IPS-18a (cell line): Measurements from ENCODE around the gene ELMO1.

Source experiments
- H3K27ac ChIP-seq: one replicate; pipeline ENCODE4 v1.5.1; 2013; ENCODE audit warnings: low read length
- H3K27me3 ChIP-seq: one replicate; pipeline ENCODE4 v1.6.1; 2013; ENCODE audit warnings: mild to moderate bottlenecking, low read length; ENCODE audit not compliant: control insufficient read depth, insufficient read depth
- H3K36me3 ChIP-seq: one replicate; pipeline ENCODE4 v1.6.1; 2013; ENCODE audit warnings: low read depth, low read length; ENCODE audit not compliant: control insufficient read depth
- H3K4me1 ChIP-seq: one replicate; pipeline ENCODE4 v1.6.1; 2013; ENCODE audit warnings: low read depth, low read length; ENCODE audit not compliant: control insufficient read depth
- H3K4me3 ChIP-seq: one replicate; pipeline ENCODE4 v1.5.1; 2013; ENCODE audit warnings: low read length
- H3K9ac ChIP-seq: one replicate; pipeline ENCODE4 v1.6.1; 2013; ENCODE audit warnings: mild to moderate bottlenecking, low read length, moderate library complexity
- H3K9me3 ChIP-seq: one replicate; pipeline ENCODE4 v1.6.1; 2013; ENCODE audit warnings: low read depth, low read length; ENCODE audit not compliant: control insufficient read depth

The ELMO1 gene

GRCh38 chr7:36827726-36828703, 620.6 kb downstream of the ELMO1 start:
- Histone ChIP-seq H3K36me3 (no peaks in the 10 kb centered on the region), H3K9ac (no peak overlapping the region), H3K27ac (no peak overlapping the region), H3K4me3 (no peak overlapping the region), H3K27me3 (no peaks in the 10 kb centered on the region), H3K4me1 (no peaks in the 10 kb centered on the region), H3K9me3 (no peaks in the 10 kb centered on the region)

GRCh38 chr7:36825501-36825900, 623.2 kb downstream of the ELMO1 start:
- no peak overlapping the region for H3K4me3 ChIP-seq
- H3K9me3 ChIP-seq: no peaks in the 10 kb centered on the region
- H3K27ac ChIP-seq: no peak overlapping the region
- no peaks in the 10 kb centered on the region for H3K4me1 ChIP-seq
- H3K36me3 ChIP-seq: no peaks in the 10 kb centered on the region
- H3K9ac ChIP-seq: no peak overlapping the region
- H3K27me3 ChIP-seq: no peaks in the 10 kb centered on the region

- no peaks in the 10 kb centered on the region for H3K9me3 ChIP-seq
- H3K4me3 ChIP-seq: no peak overlapping the region
- H3K27me3 ChIP-seq: no peaks in the 10 kb centered on the region
These were observed 625.3 kb downstream of the ELMO1 start for GRCh38 chr7:36823353-36823752.

GRCh38 chr7:36821617-36822016, 627.0 kb downstream of the ELMO1 start:
- Histone ChIP-seq H3K27ac (no peak overlapping the region), H3K9ac (no peak overlapping the region), H3K27me3 (no peaks in the 10 kb centered on the region), H3K4me1 (no peaks in the 10 kb centered on the region), H3K36me3 (no peaks in the 10 kb centered on the region), H3K4me3 (no peak overlapping the region), H3K9me3 (no peaks in the 10 kb centered on the region)

More at GRCh38 chr7:36823353-36823752, 625.3 kb downstream of the ELMO1 start:
- Histone ChIP-seq H3K27ac (no peak overlapping the region), H3K9ac (no peak overlapping the region), H3K36me3 (no peaks in the 10 kb centered on the region), H3K4me1 (no peaks in the 10 kb centered on the region)

GRCh38 chr7:36820527-36821170, 628.0 kb downstream of the ELMO1 start:
- Histone ChIP-seq H3K4me3 (no peak overlapping the region), H3K9me3 (no peaks in the 10 kb centered on the region), H3K9ac (no peak overlapping the region), H3K36me3 (no peaks in the 10 kb centered on the region), H3K27ac (no peak overlapping the region), H3K4me1 (no peaks in the 10 kb centered on the region), H3K27me3 (no peaks in the 10 kb centered on the region)

- no peak overlapping the region for H3K9ac ChIP-seq
- no peak overlapping the region for H3K27ac ChIP-seq
- no peaks in the 10 kb centered on the region for H3K36me3 ChIP-seq
- no peaks in the 10 kb centered on the region for H3K27me3 ChIP-seq
- H3K4me3 ChIP-seq: no peak overlapping the region
- no peaks in the 10 kb centered on the region for H3K4me1 ChIP-seq
- no peaks in the 10 kb centered on the region for H3K9me3 ChIP-seq
These were observed 629.0 kb downstream of the ELMO1 start for GRCh38 chr7:36819639-36820038.

GRCh38 chr7:36814311-36814710, 634.4 kb downstream of the ELMO1 start:
- no peaks in the 10 kb centered on the region for H3K9me3 ChIP-seq
- no peaks in the 10 kb centered on the region for H3K36me3 ChIP-seq
- no peak overlapping the region for H3K4me3 ChIP-seq
- no peaks in the 10 kb centered on the region for H3K4me1 ChIP-seq
- H3K9ac ChIP-seq: no peak overlapping the region
- no peak overlapping the region for H3K27ac ChIP-seq
- no peaks in the 10 kb centered on the region for H3K27me3 ChIP-seq

- no peaks in the 10 kb centered on the region for H3K27me3 ChIP-seq
- H3K4me1 ChIP-seq: no peaks in the 10 kb centered on the region
- H3K27ac ChIP-seq: no peak overlapping the region
- no peaks in the 10 kb centered on the region for H3K36me3 ChIP-seq
- no peak overlapping the region for H3K4me3 ChIP-seq
- H3K9me3 ChIP-seq: no peaks in the 10 kb centered on the region
- H3K9ac ChIP-seq: no peak overlapping the region
These were observed 636.9 kb downstream of the ELMO1 start for GRCh38 chr7:36811807-36812206.

GRCh38 chr7:36810489-36810888, 638.2 kb downstream of the ELMO1 start:
- Histone ChIP-seq H3K27me3 (no peaks in the 10 kb centered on the region), H3K9ac (no peak overlapping the region), H3K36me3 (no peaks in the 10 kb centered on the region), H3K27ac (no peak overlapping the region), H3K4me1 (no peaks in the 10 kb centered on the region), H3K4me3 (no peak overlapping the region), H3K9me3 (no peaks in the 10 kb centered on the region)

- H3K27ac ChIP-seq: no peak overlapping the region
- H3K4me1 ChIP-seq: no peaks in the 10 kb centered on the region
- H3K9ac ChIP-seq: no peak overlapping the region
- no peaks in the 10 kb centered on the region for H3K27me3 ChIP-seq
- H3K36me3 ChIP-seq: no peaks in the 10 kb centered on the region
- no peak overlapping the region for H3K4me3 ChIP-seq
- no peaks in the 10 kb centered on the region for H3K9me3 ChIP-seq
These were observed 638.6 kb downstream of the ELMO1 start for GRCh38 chr7:36810032-36810431.

- Histone ChIP-seq H3K4me1 (no peaks in the 10 kb centered on the region), H3K27ac (no peak overlapping the region), H3K4me3 (no peak overlapping the region), H3K27me3 (no peaks in the 10 kb centered on the region), H3K9me3 (no peaks in the 10 kb centered on the region), H3K36me3 (no peaks in the 10 kb centered on the region), H3K9ac (no peak overlapping the region)
These were observed 639.2 kb downstream of the ELMO1 start for GRCh38 chr7:36809510-36809909.
